ENCODE measurements around the gene PPP2R2B.
A peak's percentile ranks its signal among the peaks of the same experiment; 100 is the strongest.

DNA sequence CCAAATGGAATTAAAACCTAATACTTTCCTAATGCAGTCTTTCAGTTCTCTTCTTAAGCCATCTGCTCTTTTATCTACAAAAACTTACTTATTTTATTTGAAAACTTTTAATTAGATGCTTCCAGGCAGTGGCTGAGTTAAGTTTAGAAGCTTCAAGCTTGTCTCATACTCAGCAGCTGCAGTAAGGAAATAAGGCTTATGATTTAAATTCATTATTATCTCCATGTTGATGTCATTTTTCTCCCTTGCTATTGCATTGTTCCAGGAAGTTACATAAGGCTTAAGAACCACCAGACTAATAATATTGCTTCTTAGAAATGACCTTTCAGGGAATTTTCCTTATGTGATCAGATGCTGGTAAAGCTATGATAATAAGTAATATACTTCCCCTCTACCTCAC is 119.6 kb downstream of the PPP2R2B start:
- peak; percentile 42 for TF ChIP-seq TCF4 (CRISPR knock-in tag; IDR thresholded peaks at IDR 0.05; ENCODE audit: borderline replicate concordance)
- TF ChIP-seq, protein P1, sequence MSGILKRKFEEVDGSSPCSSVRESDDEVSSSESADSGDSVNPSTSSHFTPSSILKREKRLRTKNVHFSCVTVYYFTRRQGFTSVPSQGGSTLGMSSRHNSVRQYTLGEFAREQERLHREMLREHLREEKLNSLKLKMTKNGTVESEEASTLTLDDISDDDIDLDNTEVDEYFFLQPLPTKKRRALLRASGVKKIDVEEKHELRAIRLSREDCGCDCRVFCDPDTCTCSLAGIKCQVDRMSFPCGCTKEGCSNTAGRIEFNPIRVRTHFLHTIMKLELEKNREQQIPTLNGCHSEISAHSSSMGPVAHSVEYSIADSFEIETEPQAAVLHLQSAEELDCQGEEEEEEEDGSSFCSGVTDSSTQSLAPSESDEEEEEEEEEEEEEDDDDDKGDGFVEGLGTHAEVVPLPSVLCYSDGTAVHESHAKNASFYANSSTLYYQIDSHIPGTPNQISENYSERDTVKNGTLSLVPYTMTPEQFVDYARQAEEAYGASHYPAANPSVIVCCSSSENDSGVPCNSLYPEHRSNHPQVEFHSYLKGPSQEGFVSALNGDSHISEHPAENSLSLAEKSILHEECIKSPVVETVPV (CRISPR knock-in tag; IDR thresholded peaks at IDR 0.05), result no peak
- no peak for TF ChIP-seq ZFP30 (CRISPR knock-in tag; IDR thresholded peaks at IDR 0.05)
- no peak for TF ChIP-seq ZNF8 (CRISPR knock-in tag; IDR thresholded peaks at IDR 0.05)
- no peak for TF ChIP-seq CSDC2 (CRISPR knock-in tag; IDR thresholded peaks at IDR 0.05)
- TF ChIP-seq ZFP3 (CRISPR knock-in tag; IDR thresholded peaks at IDR 0.05), result no peak
- no peak for TF ChIP-seq RARB (CRISPR knock-in tag; IDR thresholded peaks at IDR 0.05)
- no peak for TF ChIP-seq ZC3H10 (CRISPR knock-in tag; IDR thresholded peaks at IDR 0.05)
- no peak for TF ChIP-seq ARNTL (CRISPR knock-in tag; IDR thresholded peaks at IDR 0.05; ENCODE audit: borderline replicate concordance, low read depth)

Measured in SK-N-SH treated with all-trans-retinoic acid at 6 μM for 48 hours (cell line).